Measurements from ENCODE around the gene TIMM10B. TPM values are rescaled to one million over a fixed set of nuclear protein-coding genes. Genes with fewer than 3 reads are reported as not detected.

The TIMM10B gene
- total and polyA plus RNA-seq, 9 of the 15 experiments (the other 6 are each of a cell fraction or from before 2014, with no cell fraction given), result 43.2 to 163 (median 57.0) TPM

DNA sequence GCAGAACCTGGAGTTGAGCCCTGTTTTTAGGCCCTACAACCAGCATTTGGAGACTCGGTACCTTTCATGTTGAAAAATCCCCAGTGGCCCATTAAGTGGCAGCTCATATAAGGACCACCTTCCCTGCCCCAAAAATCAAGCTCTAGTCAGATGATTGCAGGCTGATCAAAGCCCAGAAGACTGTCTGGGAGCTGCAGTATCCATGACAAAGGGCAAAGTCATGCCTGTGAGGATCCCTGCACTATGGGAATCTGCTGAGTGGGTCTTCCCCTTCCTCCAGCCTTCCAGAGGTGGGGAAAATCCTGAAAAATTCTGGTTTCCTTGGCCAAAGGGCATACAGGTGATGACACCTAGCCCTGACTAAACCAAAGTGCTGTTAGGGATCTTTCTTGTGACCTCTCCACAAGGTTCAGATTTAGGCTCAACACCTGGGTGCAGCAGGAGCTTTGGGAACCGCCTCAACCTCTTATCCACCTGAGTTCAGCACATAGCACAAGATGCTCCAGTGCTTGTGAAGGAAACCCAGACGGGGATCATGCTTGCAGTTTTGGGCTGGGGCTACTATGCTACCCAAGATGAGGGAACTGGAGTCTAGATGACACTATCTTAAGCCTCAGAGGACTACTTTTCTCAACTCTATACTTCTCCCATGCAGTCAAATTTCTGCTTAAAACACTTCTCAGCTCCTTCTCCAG, 6.3 kb upstream of the TIMM10B start (continued):
- no peak for TF ChIP-seq BMI1 (IDR thresholded peaks at IDR 0.05; ENCODE audit: low read length)

DNA sequence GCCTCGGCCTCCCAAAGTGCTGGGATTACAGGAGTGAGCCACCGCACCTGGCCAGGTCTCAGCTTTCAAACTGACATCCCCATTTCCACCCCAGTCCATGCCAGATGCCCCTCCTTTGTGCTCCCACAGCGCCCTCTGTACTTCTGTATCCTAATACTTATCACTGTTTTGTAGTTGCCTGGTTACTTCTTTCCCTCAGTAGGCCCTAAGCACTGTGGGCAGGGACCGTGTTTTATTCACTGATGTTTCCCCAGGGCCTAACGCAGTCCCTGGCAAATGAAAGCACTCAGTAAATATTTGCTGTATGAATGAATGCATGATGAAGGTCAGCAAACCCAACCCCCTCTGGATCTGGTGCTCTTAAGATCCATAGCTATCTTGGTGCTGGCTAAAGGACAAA, 5.4 kb upstream of the TIMM10B start:
- BruUV-seq (replicated peaks), result no TSS peak
- Histone ChIP-seq H4K20me1 (replicated peaks; ENCODE audit: control insufficient read depth, insufficient read depth, low read length) (no peaks in the 10 kb centered on the region; the same call in 1 of the 2 replicates), H3K9me3 (replicated peaks; ENCODE audit: control insufficient read depth, insufficient read depth, low read depth, low read length) (no peaks in the 10 kb centered on the region), H2AFZ (ENCODE audit: low read depth, low read length) (no peak overlapping the region), H3K4me3 (no peak overlapping the region), H3K9me1 (ENCODE audit: control insufficient read depth, insufficient read depth, low read length) (no peaks in the 10 kb centered on the region), H3K27me3 (ENCODE audit: control insufficient read depth in 2 of 2, insufficient read depth in 2 of 2, low read length in 2 of 2) (no peaks in the 10 kb centered on the region), H3K27ac (ENCODE audit: extremely low read depth, low read depth, low read length) (no peak overlapping the region), H3K4me1 (replicated peaks in 1 of 2; ENCODE audit: control insufficient read depth in 2 of 2, insufficient read depth in 2 of 2, low read length in 2 of 2) (peaks cover 20 to 22% of the 10 kb centered on the region in 2 experiments; a peak in 4 of 5 replicates), H3K79me2 (ENCODE audit: control insufficient read depth, insufficient read depth, low read length) (peaks cover 22% of the 10 kb centered on the region), H3K4me2 (ENCODE audit: insufficient read depth, low read length) (no peak overlapping the region), H3K36me3 (ENCODE audit: control insufficient read depth, insufficient read depth, low read length) (peaks cover 41% of the 10 kb centered on the region; the same call in 2 of the 3 replicates), H3K9ac (ENCODE audit: insufficient read depth in 1 of 2, low read depth in 2 of 2, low read length in 2 of 2) (no peak overlapping the region)
- TF ChIP-seq CTCF (IDR thresholded peaks at IDR 0.05 in 2 of 3, conservative IDR thresholded peaks at IDR 0.05 in 1 of 3; ENCODE audit: insufficient read depth in 2 of 3, low read depth in 1 of 3, low read length in 3 of 3), result peak in 2 of 3 experiments; percentile 19 to 32; a peak in 1 of 6 replicates
- TF ChIP-seq, protein P1, sequence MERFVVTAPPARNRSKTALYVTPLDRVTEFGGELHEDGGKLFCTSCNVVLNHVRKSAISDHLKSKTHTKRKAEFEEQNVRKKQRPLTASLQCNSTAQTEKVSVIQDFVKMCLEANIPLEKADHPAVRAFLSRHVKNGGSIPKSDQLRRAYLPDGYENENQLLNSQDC (CRISPR knock-in tag; IDR thresholded peaks at IDR 0.05), result no peak
- ATAC-seq (peak; percentile 10; the same call in 1 of the 3 replicates), FAIRE-seq (no peak), DNase-seq (ENCODE audit: extremely low read depth in 1 of 4, low spot score in 3 of 4) (peak in 1 of 4 experiments; percentile 24)
- POLR2A ChIA-PET, result interaction anchor here (0.6 to 2.7 kb wide), 11 partner anchors 8 to 131 kb away, joined by 3 to 12 read pairs (median 5); partner anchors contain the start of genes APBB1 and DNHD1
- intact Hi-C loops (cut with micrococcal nuclease), result loop anchor here (2.0 kb wide), 1 partner anchor 127 kb away; the partner anchor contains the start of genes ILK and RRP8
- 68% methylated on average over 5 of the region's 5 CpGs for WGBS (ENCODE audit: insufficient coverage, low coverage, missing lambda C conversion rate)
- in situ Hi-C loops (cut with MboI), result no loop called here
- CTCF ChIA-PET (ENCODE audit: low intra/inter-chr PET ratio), result no interaction called here
